Measurements from ENCODE around the gene FOXRED2. TPM values are rescaled to one million over a fixed set of nuclear protein-coding genes. Genes with fewer than 3 reads are reported as not detected.

Gene FOXRED2
- total and polyA plus RNA-seq, 2 of the 8 experiments (the other 6 are each of a cell fraction or from before 2014, with no cell fraction given): 11.5 to 27.8 TPM

GRCh38 chr22:36449596-36450175, 57.2 kb downstream of the FOXRED2 start:
- no peak overlapping the region for H3K56ac ChIP-seq (replicated peaks; ENCODE audit: insufficient read length, low read depth, low read length)
- no peaks in the 10 kb centered on the region for H3K27me3 ChIP-seq (replicated peaks in 1 of 4; ENCODE audit: control insufficient read depth in 3 of 4, extremely low read depth in 1 of 4, insufficient read depth in 3 of 4, low read length in 3 of 4)
- DNase-seq (ENCODE audit: low read depth in 1 of 2, low spot score in 2 of 2) (no peak), FAIRE-seq (no peak)
- H3K9ac ChIP-seq (replicated peaks in 1 of 4; ENCODE audit: extremely low read depth in 1 of 4, low read depth in 3 of 4, low read length in 3 of 4): no peak overlapping the region
- H2BK5ac ChIP-seq (ENCODE audit: low read depth, low read length): no peak overlapping the region
- 86% methylated on average over 11 of the region's 11 CpGs; no CpG with 5 or more reads in 1 of the 2 experiments for WGBS, 2 experiments (ENCODE audit: extremely low coverage in 1 of 2, insufficient coverage in 1 of 2, insufficient read length in 1 of 2, insufficient replicate concordance in 2 of 2, low coverage in 1 of 2, low lambda C conversion rate in 2 of 2, missing lambda C conversion rate in 1 of 2)
- H2AK5ac ChIP-seq (ENCODE audit: low read depth, low read length): no peak overlapping the region
- no peak overlapping the region for H4K5ac ChIP-seq (ENCODE audit: insufficient read length, low read depth, low read length)
- H4K8ac ChIP-seq (ENCODE audit: extremely low read depth, insufficient read depth, low read length): no peak overlapping the region; the same call in 1 of the 2 replicates
- H3K18ac ChIP-seq (ENCODE audit: extremely low read depth, low read length): no peak overlapping the region; the same call in 1 of the 2 replicates
- peak overlapping the region; percentile 21; the same call in 1 of the 2 replicates for H2AFZ ChIP-seq (ENCODE audit: low read length)
- H4K20me1 ChIP-seq (replicated peaks in 1 of 2; ENCODE audit: control insufficient read depth in 1 of 2, insufficient read depth in 2 of 2, low read length in 2 of 2): no peaks in the 10 kb centered on the region
- no peak overlapping the region for H2BK120ac ChIP-seq (replicated peaks; ENCODE audit: low read depth, low read length)
- no peak overlapping the region for H3K14ac ChIP-seq (ENCODE audit: insufficient read length)
- H3K23ac ChIP-seq (ENCODE audit: insufficient read length): no peak overlapping the region
- no peak overlapping the region for H3K4ac ChIP-seq (replicated peaks; ENCODE audit: insufficient read length, low read depth, low read length)
- H3K4me2 ChIP-seq (ENCODE audit: insufficient read depth in 1 of 2, low read depth in 2 of 2, low read length in 2 of 2): no peak overlapping the region
- TF ChIP-seq POLR2AphosphoS5 (IDR thresholded peaks at IDR 0.05; ENCODE audit: low read depth, low read length) (no peak), CREB1 (IDR thresholded peaks at IDR 0.05) (no peak), BCL11A (IDR thresholded peaks at IDR 0.05; ENCODE audit: low read depth in 2 of 2, low read length in 2 of 2) (no peak), KDM4A (IDR thresholded peaks at IDR 0.05; ENCODE audit: low read depth, low read length, severe bottlenecking) (no peak), TAF1 (IDR thresholded peaks at IDR 0.05; ENCODE audit: low read depth, low read length) (no peak)
- H3K36me3 ChIP-seq (ENCODE audit: control insufficient read depth in 2 of 4, insufficient read depth in 4 of 4, low read length in 3 of 4): no peaks in the 10 kb centered on the region
- H3K4me1 ChIP-seq (replicated peaks in 1 of 4; ENCODE audit: control insufficient read depth in 3 of 4, insufficient read depth in 4 of 4, low read length in 3 of 4): peaks cover 0 to 8% (median 0%) of the 10 kb centered on the region in 4 experiments; a peak in 5 of 7 replicates
- no peak overlapping the region for H3K27ac ChIP-seq (ENCODE audit: low read depth, low read length)
- ChIA-PET POLR2A (ENCODE audit: partially characterized antibody) (interaction anchor here (0.6 to 1.2 kb wide), 2 partner anchors 95 to 118 kb away, joined by 3 to 4 read pairs; no protein-coding TSS in a partner anchor), CTCF (ENCODE audit: partially characterized antibody) (interaction anchor here (0.5 to 1.6 kb wide), 2 partner anchors 66 to 148 kb away, joined by 3 to 4 read pairs; no protein-coding TSS in a partner anchor)
- H3K79me2 ChIP-seq (ENCODE audit: control insufficient read depth in 1 of 2, insufficient read depth in 2 of 2, low read length in 2 of 2): no peaks in the 10 kb centered on the region
- H2BK20ac ChIP-seq (ENCODE audit: low read length): no peak overlapping the region
- H4K91ac ChIP-seq (replicated peaks; ENCODE audit: insufficient read length, low read length): no peak overlapping the region
- H3K4me3 ChIP-seq (ENCODE audit: extremely low read depth in 1 of 4, insufficient read depth in 2 of 4, low read depth in 3 of 4, low read length in 4 of 4): no peak overlapping the region
- no peak overlapping the region for H2BK12ac ChIP-seq (ENCODE audit: low read depth, low read length)
- H3K23me2 ChIP-seq (ENCODE audit: low read depth, low read length): no peaks in the 10 kb centered on the region
- no peak overlapping the region for H2BK15ac ChIP-seq (ENCODE audit: low read length)
- H3K79me1 ChIP-seq (ENCODE audit: low read depth, low read length): no peaks in the 10 kb centered on the region
- H3K9me3 ChIP-seq (ENCODE audit: insufficient read depth in 2 of 2, low read depth in 1 of 2, low read length in 1 of 2): no peaks in the 10 kb centered on the region
